PC-9 (cell line): ENCODE results near the gene YARS2. TPM values are rescaled to one million over a fixed set of nuclear protein-coding genes. Genes with fewer than 3 reads are reported as not detected.

Experiments
- BruUV-seq: library from RNA; stranded (reverse); fragments of 400-500 nt; replicated peaks from 2 replicates; lab custom pipeline; 2021; lab: Mats Ljungman, UMichigan
- CTCF ChIA-PET: fragments of 300-600 bp; sonication (Branson Sonifier 250); formaldehyde crosslinking; loops from one replicate; lab custom pipeline; 2022; ENCODE audit warnings: antibody characterized with exemption; lab: Charles Lee
- POLR2A ChIA-PET: fragments of 300-600 bp; sonication (Branson Sonifier 250); formaldehyde crosslinking; loops from one replicate; lab custom pipeline; 2022; ENCODE audit warnings: antibody characterized with exemption; ENCODE audit not compliant: unreplicated experiment; lab: Charles Lee
- DNase-seq, 2 experiments: peaks; one replicate each; pipeline versions ENCODE4 v3.0.0 to v3.0.0-alpha.2; 2015 to 2022; ENCODE audit warnings: mixed read lengths in 1 of 2
- H2AFZ ChIP-seq: fragments of 200-600 bp; sonication (generic); 2 replicates; pipeline ENCODE4 v1.8.1; 2017; ENCODE audit warnings: antibody characterized with exemption
- H3F3A ChIP-seq: fragments of 200-600 bp; sonication (generic); 2 replicates; pipeline ENCODE4 v1.8.1; 2017; ENCODE audit warnings: antibody characterized with exemption, mild to moderate bottlenecking, low read depth; ENCODE audit not compliant: insufficient read depth
- H3K27ac ChIP-seq: fragments of 200-600 bp; sonication (generic); 2 replicates; pipeline ENCODE4 v1.6.1; 2016; ENCODE audit warnings: mixed run types
- H3K27me3 ChIP-seq: fragments of 200-600 bp; sonication (generic); 2 replicates; pipeline ENCODE4 v1.6.1; 2016; ENCODE audit warnings: low read depth, mixed run types; ENCODE audit not compliant: insufficient read depth
- H3K36me3 ChIP-seq: fragments of 200-600 bp; sonication (generic); 2 replicates; pipeline ENCODE4 v1.6.1; 2016; ENCODE audit warnings: low read depth, mixed run types
- H3K4me1 ChIP-seq: fragments of 200-600 bp; sonication (generic); replicated peaks from 2 replicates; pipeline ENCODE4 v1.6.1; 2016; ENCODE audit warnings: mixed run types; ENCODE audit not compliant: insufficient read depth
- H3K4me2 ChIP-seq: fragments of 200-600 bp; sonication (generic); 2 replicates; pipeline ENCODE4 v1.6.1; 2017; ENCODE audit warnings: mixed run types
- H3K4me3 ChIP-seq: fragments of 200-600 bp; sonication (generic); 2 replicates; pipeline ENCODE4 v1.6.1; 2016; ENCODE audit warnings: mixed run types
- H3K79me2 ChIP-seq: fragments of 200-600 bp; sonication (generic); 2 replicates; pipeline ENCODE4 v1.6.1; 2017; ENCODE audit warnings: low read depth, mixed run types
- H3K9me2 ChIP-seq: fragments of 200-600 bp; sonication (generic); 2 replicates; pipeline ENCODE4 v1.8.1; 2017; ENCODE audit warnings: mild to moderate bottlenecking; ENCODE audit not compliant: insufficient read depth
- H3K9me3 ChIP-seq: fragments of 200-600 bp; sonication (generic); 2 replicates; pipeline ENCODE4 v1.8.1; 2016; ENCODE audit warnings: low read depth; ENCODE audit not compliant: insufficient read depth
- H4K20me1 ChIP-seq: fragments of 200-600 bp; sonication (generic); 2 replicates; pipeline ENCODE4 v1.8.1; 2017; ENCODE audit not compliant: insufficient read depth
- EZH2 ChIP-seq: fragments of 200-600 bp; sonication (generic); IDR thresholded peaks from 2 replicates; pipeline ENCODE4 v1.8.0; 2017; ENCODE audit warnings: antibody characterized with exemption, low read depth
- intact Hi-C: fragments of 100-400 bp; cut with micrococcal nuclease; formaldehyde crosslinking; loops from one replicate; pipeline ENCODE4 v1.10.0; 2022; ENCODE audit not compliant: unreplicated experiment
- total RNA-seq: library from RNA; stranded (reverse); gene quantifications from 2 replicates; pipeline ENCODE4 v1.2.3, GENCODE V29; 2021
- TF ChIP-seq, protein P1 (sequence below): fragments of 200-600 bp; sonication (generic); conservative IDR thresholded peaks from 2 replicates; pipeline ENCODE4 v1.6.1; 2017; ENCODE audit warnings: mixed run types, antibody characterized with exemption, mild to moderate bottlenecking, moderate library complexity

YARS2 gene
- total RNA-seq, 1 experiment from 2014 or later = 36.6 TPM

DNA sequence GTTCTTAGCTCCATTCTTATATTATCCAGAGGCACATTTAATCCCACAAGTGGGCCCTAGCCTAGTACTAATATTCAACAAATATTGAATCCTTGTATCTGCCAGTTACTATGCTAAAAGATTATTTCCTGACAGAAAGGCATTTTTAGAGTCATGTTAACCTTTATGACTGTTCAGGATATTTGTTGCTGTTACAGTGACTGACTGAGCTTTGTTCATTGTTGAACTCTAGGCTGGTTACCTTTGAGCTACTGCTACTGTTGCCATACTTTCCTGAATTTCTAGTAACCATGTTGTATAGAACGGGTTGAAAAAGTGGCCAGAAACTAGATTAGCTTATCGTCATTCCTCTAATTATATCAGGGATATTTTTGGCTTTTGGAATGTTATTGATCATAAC, 46.8 kb downstream of the YARS2 start:
- Histone ChIP-seq H3K36me3 (peaks cover 11% of the 10 kb centered on the region), H3K27ac (no peak overlapping the region), H4K20me1 (no peaks in the 10 kb centered on the region), H3K9me2 (no peaks in the 10 kb centered on the region), H3K9me3 (no peaks in the 10 kb centered on the region), H3K4me2 (no peak overlapping the region), H3K79me2 (no peaks in the 10 kb centered on the region), H3K27me3 (no peaks in the 10 kb centered on the region), H3K4me1 (no peaks in the 10 kb centered on the region), H2AFZ (no peak overlapping the region), H3F3A (peaks cover 7% of the 10 kb centered on the region; the same call in 1 of the 2 replicates), H3K4me3 (no peak overlapping the region)
- no TSS peak for BruUV-seq
- no peak for DNase-seq
- POLR2A ChIA-PET = no interaction called here
- TF ChIP-seq, protein P1, sequence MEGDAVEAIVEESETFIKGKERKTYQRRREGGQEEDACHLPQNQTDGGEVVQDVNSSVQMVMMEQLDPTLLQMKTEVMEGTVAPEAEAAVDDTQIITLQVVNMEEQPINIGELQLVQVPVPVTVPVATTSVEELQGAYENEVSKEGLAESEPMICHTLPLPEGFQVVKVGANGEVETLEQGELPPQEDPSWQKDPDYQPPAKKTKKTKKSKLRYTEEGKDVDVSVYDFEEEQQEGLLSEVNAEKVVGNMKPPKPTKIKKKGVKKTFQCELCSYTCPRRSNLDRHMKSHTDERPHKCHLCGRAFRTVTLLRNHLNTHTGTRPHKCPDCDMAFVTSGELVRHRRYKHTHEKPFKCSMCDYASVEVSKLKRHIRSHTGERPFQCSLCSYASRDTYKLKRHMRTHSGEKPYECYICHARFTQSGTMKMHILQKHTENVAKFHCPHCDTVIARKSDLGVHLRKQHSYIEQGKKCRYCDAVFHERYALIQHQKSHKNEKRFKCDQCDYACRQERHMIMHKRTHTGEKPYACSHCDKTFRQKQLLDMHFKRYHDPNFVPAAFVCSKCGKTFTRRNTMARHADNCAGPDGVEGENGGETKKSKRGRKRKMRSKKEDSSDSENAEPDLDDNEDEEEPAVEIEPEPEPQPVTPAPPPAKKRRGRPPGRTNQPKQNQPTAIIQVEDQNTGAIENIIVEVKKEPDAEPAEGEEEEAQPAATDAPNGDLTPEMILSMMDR = no peak
- no peak for TF ChIP-seq EZH2
- intact Hi-C loops = no loop called here
- CTCF ChIA-PET = no interaction called here

DNA sequence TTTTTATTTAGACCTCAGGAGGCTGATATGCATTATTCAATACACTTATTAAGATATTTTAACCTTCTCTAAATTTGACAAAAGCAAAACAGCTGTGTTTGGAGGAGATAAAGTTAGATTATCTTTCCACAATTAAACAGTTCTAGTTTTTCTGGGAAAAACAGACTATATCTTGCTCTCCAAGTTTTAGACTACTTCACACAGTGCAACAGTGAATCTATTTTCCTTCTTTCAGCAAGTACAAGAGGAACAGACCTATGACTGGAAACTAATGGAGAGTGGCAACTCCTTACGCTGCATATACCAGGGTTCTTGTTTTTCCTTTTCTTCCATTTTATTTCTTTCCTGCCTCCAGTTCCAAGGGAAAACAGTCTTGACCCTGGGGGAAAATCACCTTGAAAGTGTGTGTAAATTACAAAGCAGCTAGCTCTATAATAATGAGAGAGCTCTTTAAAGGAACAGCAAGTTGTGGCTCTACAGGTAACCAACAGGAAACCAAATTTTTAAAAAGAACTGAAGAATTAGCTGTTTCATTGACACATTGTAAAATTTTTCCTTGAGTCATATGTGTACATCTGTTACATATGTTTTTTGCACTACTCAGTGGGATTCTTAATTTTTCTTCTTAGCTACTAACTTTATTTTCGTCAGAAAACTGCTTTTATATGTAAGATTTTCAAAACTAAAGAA, 49.2 kb downstream of the YARS2 start:
- BruUV-seq = no TSS peak
- CTCF ChIA-PET = interaction anchor here (0.7 kb wide), 1 partner anchor 250 kb away, joined by 3 read pairs; no protein-coding TSS in a partner anchor
- Histone ChIP-seq H3K27me3 (no peaks in the 10 kb centered on the region), H3K79me2 (no peaks in the 10 kb centered on the region), H2AFZ (no peak overlapping the region), H3K36me3 (peaks cover 7% of the 10 kb centered on the region), H3K4me3 (no peak overlapping the region), H3K9me2 (no peaks in the 10 kb centered on the region), H3K4me2 (no peak overlapping the region), H4K20me1 (no peaks in the 10 kb centered on the region), H3K27ac (no peak overlapping the region), H3K9me3 (no peaks in the 10 kb centered on the region), H3K4me1 (no peaks in the 10 kb centered on the region), H3F3A (peaks cover 7% of the 10 kb centered on the region; the same call in 1 of the 2 replicates)
- no peak for DNase-seq
- POLR2A ChIA-PET = interaction anchor here (0.6 to 0.7 kb wide), 2 partner anchors 30 to 101 kb away, joined by 4 to 5 read pairs; no protein-coding TSS in a partner anchor
- intact Hi-C loops = no loop called here
- TF ChIP-seq, protein P1 = no peak
- TF ChIP-seq EZH2 = no peak

DNA sequence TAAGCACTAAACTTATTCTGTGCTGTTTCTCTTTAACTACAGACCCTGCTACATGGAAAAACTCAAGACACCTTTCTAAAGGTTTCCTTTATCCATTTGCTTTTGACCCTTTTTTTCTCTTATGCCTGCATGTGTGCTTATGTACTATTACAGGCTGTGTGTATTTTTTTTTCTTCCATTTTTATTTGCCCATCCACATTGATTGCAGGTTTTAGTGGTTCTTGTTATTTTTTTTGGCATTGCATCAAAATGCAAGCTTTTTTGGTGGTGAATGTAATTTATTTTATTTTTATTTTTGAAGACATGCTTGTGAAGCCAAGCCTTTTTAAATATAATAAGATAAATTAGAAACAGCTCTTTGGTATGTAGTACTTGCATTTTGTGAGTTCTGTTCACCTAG, 49.9 kb downstream of the YARS2 start:
- Histone ChIP-seq H3K4me3 (no peak overlapping the region), H3K9me2 (no peaks in the 10 kb centered on the region), H3K27ac (no peak overlapping the region), H3K79me2 (no peaks in the 10 kb centered on the region), H3F3A (peaks cover 7% of the 10 kb centered on the region; the same call in 1 of the 2 replicates), H3K27me3 (no peaks in the 10 kb centered on the region), H2AFZ (no peak overlapping the region), H3K4me2 (no peak overlapping the region), H3K4me1 (no peaks in the 10 kb centered on the region), H3K36me3 (peaks cover 7% of the 10 kb centered on the region), H3K9me3 (no peaks in the 10 kb centered on the region), H4K20me1 (no peaks in the 10 kb centered on the region)
- POLR2A ChIA-PET = interaction anchor here (0.6 kb wide), 2 partner anchors 101 to 164 kb away, joined by 4 to 5 read pairs; no protein-coding TSS in a partner anchor
- CTCF ChIA-PET = interaction anchor here (0.6 kb wide), 1 partner anchor 306 kb away, joined by 5 read pairs; no protein-coding TSS in a partner anchor
- TF ChIP-seq, protein P1 = no peak
- TF ChIP-seq EZH2 = no peak
- DNase-seq = no peak
- no TSS peak for BruUV-seq
- intact Hi-C loops = no loop called here
